Mesodermal cell (in vitro differentiated cells): ENCODE results near the gene RCC2.

Experiments used
- H3K27ac ChIP-seq: 2 replicates; pipeline ENCODE4 v1.7.0; 2013; ENCODE audit warnings: mild to moderate bottlenecking, low read depth, low read length, moderate library complexity; ENCODE audit not compliant: severe bottlenecking
- H3K36me3 ChIP-seq: 2 replicates; pipeline ENCODE4 v1.7.1; 2013; ENCODE audit warnings: mild to moderate bottlenecking, low read length, moderate library complexity; ENCODE audit not compliant: control insufficient read depth, insufficient read depth
- H3K4me1 ChIP-seq: one replicate; pipeline ENCODE4 v1.7.1; 2013; ENCODE audit warnings: mild to moderate bottlenecking, low read length; ENCODE audit not compliant: insufficient read depth, control insufficient read depth, poor library complexity, severe bottlenecking
- H3K4me3 ChIP-seq: 2 replicates; pipeline ENCODE4 v1.7.0; 2013; ENCODE audit warnings: low read length, control low read depth, mild to moderate bottlenecking; ENCODE audit not compliant: insufficient read depth, poor library complexity, severe bottlenecking; ENCODE audit errors: extremely low read depth
- H3K9me3 ChIP-seq: 2 replicates; pipeline ENCODE4 v1.7.1; 2013; ENCODE audit warnings: mild to moderate bottlenecking, low read length, moderate library complexity; ENCODE audit not compliant: control insufficient read depth
- WGBS, 2 experiments: methylation state at CpG; one replicate each; pipeline ENCODE4 v1.1.5; 2013; ENCODE audit warnings: missing lambda C conversion rate in 2 of 2; ENCODE audit not compliant: insufficient coverage in 2 of 2; 5-methylcytosine and 5-hydroxymethylcytosine counted together

RCC2 gene

GRCh38 chr1:17442841-17443240, 3.4 kb upstream of the RCC2 start:
- Histone ChIP-seq H3K36me3 (no peaks in the 10 kb centered on the region), H3K4me3 (no peak overlapping the region), H3K27ac (no peak overlapping the region), H3K4me1 (peaks cover 16% of the 10 kb centered on the region), H3K9me3 (no peaks in the 10 kb centered on the region)
- 92 to 97% methylated on average over 5 to 6 of the region's 6 CpGs for WGBS, 2 experiments

- H3K9me3 ChIP-seq = no peaks in the 10 kb centered on the region
- no peak overlapping the region for H3K27ac ChIP-seq
- peaks cover 16% of the 10 kb centered on the region for H3K4me1 ChIP-seq
- 91 to 93% methylated on average over 3 of the region's 4 CpGs for WGBS, 2 experiments
- H3K4me3 ChIP-seq = no peak overlapping the region
- peaks cover 4% of the 10 kb centered on the region for H3K36me3 ChIP-seq
Measured at GRCh38 chr1:17441993-17442357, 2.5 kb upstream of the RCC2 start.

GRCh38 chr1:17441265-17441992, 2.0 kb upstream of the RCC2 start:
- H3K27ac ChIP-seq = no peak overlapping the region
- WGBS, 2 experiments = 29 to 37% methylated on average over 8 to 9 of the region's 10 CpGs
- H3K4me3 ChIP-seq = no peak overlapping the region
- no peaks in the 10 kb centered on the region for H3K9me3 ChIP-seq
- peaks cover 9% of the 10 kb centered on the region for H3K36me3 ChIP-seq
- H3K4me1 ChIP-seq = peaks cover 22% of the 10 kb centered on the region

- peak overlapping the region; percentile 82 for H3K4me3 ChIP-seq
- H3K4me1 ChIP-seq = peaks cover 27% of the 10 kb centered on the region
- peaks cover 14% of the 10 kb centered on the region for H3K36me3 ChIP-seq
- H3K9me3 ChIP-seq = no peaks in the 10 kb centered on the region
- whole genome bisulfite sequencing, 2 experiments = 19 to 27% methylated on average over 5 to 6 of the region's 6 CpGs
- H3K27ac ChIP-seq = peak overlapping the region; percentile 8
Measured at GRCh38 chr1:17440827-17441168, 1.3 kb upstream of the RCC2 start.

- Histone ChIP-seq H3K4me3 (peak overlapping the region; percentile 82), H3K9me3 (no peaks in the 10 kb centered on the region), H3K4me1 (peaks cover 30% of the 10 kb centered on the region), H3K27ac (no peak overlapping the region), H3K36me3 (peaks cover 20% of the 10 kb centered on the region)
- WGBS, 2 experiments = 21 to 22% methylated on average over 14 to 16 of the region's 18 CpGs
Measured at GRCh38 chr1:17440074-17440826, 773 bp upstream of the RCC2 start.

- peaks cover 35% of the 10 kb centered on the region for H3K36me3 ChIP-seq
- H3K27ac ChIP-seq = peak overlapping the region; percentile 96
- H3K9me3 ChIP-seq = no peaks in the 10 kb centered on the region
- peaks cover 31% of the 10 kb centered on the region for H3K4me1 ChIP-seq
- 0% methylated on average over 32 to 51 of the region's 78 CpGs for WGBS, 2 experiments
- H3K4me3 ChIP-seq = peak overlapping the region; percentile 82
Measured at GRCh38 chr1:17438318-17439249, 893 bp downstream of the RCC2 start.

GRCh38 chr1:17437580-17438317, 1.7 kb downstream of the RCC2 start:
- no peaks in the 10 kb centered on the region for H3K9me3 ChIP-seq
- WGBS, 2 experiments = 0% methylated on average over 60 to 75 of the region's 115 CpGs
- H3K4me1 ChIP-seq = peaks cover 31% of the 10 kb centered on the region
- H3K36me3 ChIP-seq = peaks cover 43% of the 10 kb centered on the region
- peak overlapping the region; percentile 82 for H3K4me3 ChIP-seq
- peak overlapping the region; percentile 96 for H3K27ac ChIP-seq

- Histone ChIP-seq H3K4me3 (peak overlapping the region; percentile 59), H3K4me1 (peaks cover 31% of the 10 kb centered on the region), H3K36me3 (peaks cover 48% of the 10 kb centered on the region), H3K9me3 (no peaks in the 10 kb centered on the region), H3K27ac (no peak overlapping the region)
- WGBS, 2 experiments = 0 to 1% methylated on average over 8 of the region's 9 CpGs
Measured at GRCh38 chr1:17437260-17437579, 2.3 kb downstream of the RCC2 start.

- peaks cover 55% of the 10 kb centered on the region for H3K36me3 ChIP-seq
- H3K4me3 ChIP-seq = peak overlapping the region; percentile 59
- whole genome bisulfite sequencing, 2 experiments = 51% methylated on average over 13 of the region's 13 CpGs
- no peak overlapping the region for H3K27ac ChIP-seq
- no peaks in the 10 kb centered on the region for H3K9me3 ChIP-seq
- peaks cover 31% of the 10 kb centered on the region for H3K4me1 ChIP-seq
Measured at GRCh38 chr1:17436380-17437174, 2.9 kb downstream of the RCC2 start.
